Body of pancreas (tissue), 4 donors: ENCODE data around the gene DNAH12.

Experiments used
- POLR2A ChIP-seq, 3 donors: fragments of 450-650 bp; IDR thresholded peaks; one replicate each; pipeline ENCODE4 v1.6.1; 2016; ENCODE audit warnings: antibody characterized with exemption in 3 of 3, mild to moderate bottlenecking in 2 of 3
- TF ChIP-seq, protein P1 (sequence below), 7 experiments: fragments of 450-650 bp in 4 of 7; fragments of 200-600 bp in 3 of 7; sonication (generic) in 3 of 7; IDR thresholded peaks; one replicate each; pipeline ENCODE4 v1.5.1; 2016 to 2019; ENCODE audit warnings: antibody characterized with exemption in 7 of 7

DNA sequence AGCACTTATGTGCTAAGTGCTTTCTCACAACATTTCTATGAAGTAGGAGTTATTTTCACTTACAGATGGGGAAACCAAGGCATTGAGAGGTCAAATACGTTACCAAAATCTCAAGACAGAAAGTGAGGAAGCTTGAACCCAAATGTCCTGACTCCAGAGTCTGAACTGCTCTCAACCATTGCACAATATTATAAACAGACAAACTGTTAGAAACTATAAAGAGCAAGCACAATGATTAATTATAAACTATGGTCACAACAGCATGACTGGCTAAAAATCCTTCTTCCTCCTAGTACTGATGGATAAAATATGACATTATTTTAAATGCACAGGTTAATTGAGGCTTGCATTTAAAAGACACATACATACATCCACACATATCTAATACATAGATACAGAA, 173.8 kb downstream of the DNAH12 start:
- TF ChIP-seq, protein P1, sequence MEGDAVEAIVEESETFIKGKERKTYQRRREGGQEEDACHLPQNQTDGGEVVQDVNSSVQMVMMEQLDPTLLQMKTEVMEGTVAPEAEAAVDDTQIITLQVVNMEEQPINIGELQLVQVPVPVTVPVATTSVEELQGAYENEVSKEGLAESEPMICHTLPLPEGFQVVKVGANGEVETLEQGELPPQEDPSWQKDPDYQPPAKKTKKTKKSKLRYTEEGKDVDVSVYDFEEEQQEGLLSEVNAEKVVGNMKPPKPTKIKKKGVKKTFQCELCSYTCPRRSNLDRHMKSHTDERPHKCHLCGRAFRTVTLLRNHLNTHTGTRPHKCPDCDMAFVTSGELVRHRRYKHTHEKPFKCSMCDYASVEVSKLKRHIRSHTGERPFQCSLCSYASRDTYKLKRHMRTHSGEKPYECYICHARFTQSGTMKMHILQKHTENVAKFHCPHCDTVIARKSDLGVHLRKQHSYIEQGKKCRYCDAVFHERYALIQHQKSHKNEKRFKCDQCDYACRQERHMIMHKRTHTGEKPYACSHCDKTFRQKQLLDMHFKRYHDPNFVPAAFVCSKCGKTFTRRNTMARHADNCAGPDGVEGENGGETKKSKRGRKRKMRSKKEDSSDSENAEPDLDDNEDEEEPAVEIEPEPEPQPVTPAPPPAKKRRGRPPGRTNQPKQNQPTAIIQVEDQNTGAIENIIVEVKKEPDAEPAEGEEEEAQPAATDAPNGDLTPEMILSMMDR (IDR thresholded peaks at IDR 0.05): no peak
- no peak for TF ChIP-seq POLR2A (IDR thresholded peaks at IDR 0.05)
